GM18870 (cell line): Measurements from ENCODE around the gene PROM1.

Source experiments
- ATAC-seq: cut with Tn5 transposase; IDR thresholded peaks from one replicate; pipeline ENCODE4 v1.9.1; 2021; ENCODE audit warnings: moderate library complexity; ENCODE audit not compliant: unreplicated experiment

PROM1 gene, protein sequence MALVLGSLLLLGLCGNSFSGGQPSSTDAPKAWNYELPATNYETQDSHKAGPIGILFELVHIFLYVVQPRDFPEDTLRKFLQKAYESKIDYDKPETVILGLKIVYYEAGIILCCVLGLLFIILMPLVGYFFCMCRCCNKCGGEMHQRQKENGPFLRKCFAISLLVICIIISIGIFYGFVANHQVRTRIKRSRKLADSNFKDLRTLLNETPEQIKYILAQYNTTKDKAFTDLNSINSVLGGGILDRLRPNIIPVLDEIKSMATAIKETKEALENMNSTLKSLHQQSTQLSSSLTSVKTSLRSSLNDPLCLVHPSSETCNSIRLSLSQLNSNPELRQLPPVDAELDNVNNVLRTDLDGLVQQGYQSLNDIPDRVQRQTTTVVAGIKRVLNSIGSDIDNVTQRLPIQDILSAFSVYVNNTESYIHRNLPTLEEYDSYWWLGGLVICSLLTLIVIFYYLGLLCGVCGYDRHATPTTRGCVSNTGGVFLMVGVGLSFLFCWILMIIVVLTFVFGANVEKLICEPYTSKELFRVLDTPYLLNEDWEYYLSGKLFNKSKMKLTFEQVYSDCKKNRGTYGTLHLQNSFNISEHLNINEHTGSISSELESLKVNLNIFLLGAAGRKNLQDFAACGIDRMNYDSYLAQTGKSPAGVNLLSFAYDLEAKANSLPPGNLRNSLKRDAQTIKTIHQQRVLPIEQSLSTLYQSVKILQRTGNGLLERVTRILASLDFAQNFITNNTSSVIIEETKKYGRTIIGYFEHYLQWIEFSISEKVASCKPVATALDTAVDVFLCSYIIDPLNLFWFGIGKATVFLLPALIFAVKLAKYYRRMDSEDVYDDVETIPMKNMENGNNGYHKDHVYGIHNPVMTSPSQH

DNA sequence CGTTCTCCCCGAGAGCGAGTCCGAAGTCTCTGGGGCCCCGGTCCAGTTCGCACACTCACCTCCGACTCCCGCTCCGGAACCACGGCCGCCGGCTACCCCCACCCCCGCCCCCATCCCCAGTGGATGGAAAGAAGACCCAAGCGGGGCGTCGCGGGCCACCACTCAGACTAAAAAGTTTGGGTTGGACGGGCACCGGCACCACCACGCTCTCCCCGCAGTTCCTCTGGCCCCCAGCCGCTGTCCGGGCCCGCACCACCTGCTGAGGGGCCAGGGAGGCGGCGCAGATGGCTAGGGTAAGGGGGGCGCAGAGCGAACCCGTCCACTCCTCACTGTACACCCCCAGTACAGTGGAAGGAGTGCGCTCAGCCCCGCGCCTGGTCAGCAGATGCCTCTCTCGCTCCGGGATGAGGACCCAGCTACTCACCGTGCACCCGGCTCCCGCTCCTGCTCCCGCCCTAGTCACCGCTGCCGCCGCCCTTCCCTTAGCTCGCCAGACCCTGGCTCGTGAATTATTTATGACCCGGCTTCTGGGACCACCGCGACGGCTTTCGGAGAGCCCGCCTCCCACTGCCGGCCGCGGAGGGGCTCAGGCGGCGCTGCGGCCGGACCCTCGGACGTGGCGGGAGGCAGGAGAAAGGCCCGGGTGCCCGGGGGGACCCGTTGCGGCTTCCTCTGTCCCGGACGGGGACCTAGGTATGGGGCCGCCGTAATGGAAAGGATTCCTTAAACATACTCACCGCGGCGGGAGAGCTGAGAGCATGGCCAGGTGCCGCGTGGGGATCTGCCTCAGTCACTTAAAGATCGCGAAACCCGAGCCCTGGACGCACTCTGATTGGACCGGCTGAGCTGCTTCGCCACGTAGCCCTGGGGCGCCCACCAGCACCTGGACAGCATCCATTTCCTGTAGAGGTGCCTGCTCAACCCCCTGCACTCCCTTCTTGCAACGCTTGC is at the start of gene PROM1:
Gene PROM1 (minus strand): TSS at position 783 of the 951 bp plus-strand sequence. CDS start 8,117 bp downstream, outside the sequence.
- ATAC-seq: no peak

DNA sequence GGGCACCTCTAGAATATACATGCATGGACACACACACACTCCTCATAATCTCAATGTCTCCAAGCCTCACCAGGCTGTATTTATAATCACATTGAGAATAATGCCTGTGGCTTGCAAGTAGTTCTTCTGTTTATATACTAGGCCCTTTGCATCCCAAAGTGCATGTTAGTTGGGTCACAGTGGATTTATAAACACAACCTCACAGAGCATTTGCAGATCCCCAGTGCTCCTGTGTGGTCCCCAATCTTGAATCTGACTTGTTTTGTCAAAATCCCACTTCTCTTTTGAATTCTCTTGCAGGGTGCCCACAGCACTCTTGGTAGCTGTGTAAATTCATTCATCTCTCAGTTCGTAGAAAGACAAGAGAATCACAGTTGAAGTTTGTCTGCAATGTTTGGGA is 49.6 kb upstream of the PROM1 start:
- no peak for ATAC-seq

DNA sequence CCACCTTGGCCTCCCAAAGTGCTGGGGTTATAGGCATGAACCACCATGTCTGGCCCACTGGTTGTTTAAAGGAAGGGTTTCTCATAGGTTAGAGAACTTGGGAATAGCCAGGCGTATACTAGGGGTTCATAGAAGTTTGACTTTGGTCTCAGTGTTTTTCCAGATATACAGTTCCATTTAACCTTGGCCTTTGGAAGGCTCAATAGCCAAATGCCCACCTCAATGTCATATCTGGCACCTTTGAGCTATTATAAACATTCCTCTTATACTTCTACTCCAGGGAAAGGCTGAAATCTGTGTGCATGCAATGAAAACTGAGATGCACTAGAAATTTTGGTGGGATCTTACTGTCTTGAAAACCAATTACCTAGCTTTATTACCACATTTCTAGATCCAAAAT is 47.5 kb upstream of the PROM1 start:
- no peak for ATAC-seq

DNA sequence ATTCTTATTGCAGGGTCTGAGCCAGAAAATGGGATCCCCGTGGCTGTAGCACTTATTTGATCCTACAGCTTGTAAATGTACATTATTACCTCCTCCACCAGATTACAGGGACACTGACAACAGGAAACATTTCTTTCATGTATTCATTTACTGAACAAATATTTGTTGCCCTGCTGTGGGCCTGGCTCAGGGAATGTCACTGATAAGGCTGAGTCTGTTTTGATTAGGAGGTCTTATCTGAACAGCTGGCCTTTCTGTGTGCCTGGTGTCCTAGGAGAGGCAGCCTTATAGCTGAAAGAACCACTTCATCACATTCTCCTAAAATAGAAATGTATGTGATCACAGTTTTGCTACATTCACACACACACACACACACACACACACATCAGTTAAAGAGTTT is 45.5 kb upstream of the PROM1 start:
- ATAC-seq: no peak

DNA sequence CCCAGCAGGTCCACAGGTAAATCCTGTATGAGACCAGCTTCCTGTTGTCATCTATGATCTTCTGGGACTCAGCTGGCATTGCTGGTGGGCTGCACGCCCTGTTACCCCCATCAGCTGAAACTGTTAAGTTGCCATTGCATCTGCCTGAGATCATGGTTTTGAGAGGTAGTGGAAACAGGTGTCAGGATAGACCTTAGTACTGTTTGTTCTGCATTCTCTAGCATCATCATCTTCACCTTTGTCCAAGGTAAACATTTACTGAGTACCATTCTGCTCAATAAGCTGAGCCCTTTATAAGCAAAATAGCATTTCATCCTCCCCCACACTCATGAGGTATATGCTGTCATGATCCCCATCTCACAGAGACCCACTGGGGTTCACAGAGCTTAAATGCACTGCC is 42.9 kb upstream of the PROM1 start:
- no peak for ATAC-seq

DNA sequence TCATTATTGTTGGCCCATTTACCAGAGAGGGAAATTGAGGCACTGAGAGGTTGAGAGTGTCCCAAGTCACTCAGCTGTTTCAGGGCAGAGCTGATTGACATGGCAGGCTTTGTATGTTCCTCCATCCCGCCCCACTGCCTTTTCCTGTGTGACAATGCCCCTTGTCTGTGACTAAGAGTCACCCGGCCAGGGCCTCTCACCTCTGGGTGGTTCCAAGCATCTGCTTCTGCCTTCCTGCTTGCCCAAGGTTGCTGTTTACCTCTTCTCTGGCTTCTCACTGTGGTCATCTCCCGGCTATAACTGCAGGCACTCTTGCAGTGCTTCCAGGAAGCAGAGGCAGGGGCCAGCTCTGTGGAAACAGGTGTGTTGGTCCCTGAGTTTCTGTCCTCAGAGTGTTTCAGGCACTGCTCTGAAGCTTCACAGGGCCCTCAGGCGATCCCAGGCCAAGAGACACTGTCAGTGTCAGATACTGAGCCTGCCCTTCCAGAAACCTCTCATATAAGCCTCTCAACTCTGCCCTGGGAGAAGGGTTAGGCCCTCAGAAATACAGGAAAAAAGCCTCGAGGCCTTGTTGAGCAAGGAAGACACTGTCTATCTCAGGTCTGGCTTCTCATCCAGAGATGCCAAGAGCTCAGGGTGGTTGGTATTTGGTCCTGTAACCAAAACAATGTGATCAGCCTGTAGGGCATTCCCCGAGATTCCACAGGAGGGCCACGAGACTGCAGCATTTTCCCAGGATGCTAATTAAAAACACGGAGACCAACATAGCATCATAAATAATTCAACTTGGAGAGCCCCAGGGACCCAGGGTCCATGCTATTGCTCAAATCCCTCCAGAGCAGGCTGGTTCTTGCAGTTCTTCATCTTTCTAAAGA is 42.0 kb upstream of the PROM1 start:
- ATAC-seq: no peak

DNA sequence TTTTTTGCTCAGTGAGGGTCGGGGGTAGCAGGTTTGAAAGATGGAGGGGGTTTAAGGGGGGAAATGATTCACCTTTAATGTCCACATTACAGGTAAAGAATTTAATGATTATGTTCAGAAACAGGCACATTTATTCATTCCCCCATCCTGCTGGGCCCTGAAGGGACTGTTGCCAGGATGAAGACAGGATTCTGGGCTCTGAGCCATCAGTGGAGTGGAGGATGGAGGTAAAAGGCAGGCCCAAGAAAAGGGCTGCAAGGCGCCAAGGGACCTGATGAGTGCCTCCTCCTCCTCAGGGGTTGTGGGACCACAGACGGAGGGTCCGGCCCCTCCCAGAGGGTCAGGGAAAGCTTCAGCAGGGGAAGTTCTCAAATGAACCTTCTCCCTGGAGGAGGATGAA is 40.4 kb upstream of the PROM1 start:
- no peak for ATAC-seq

DNA sequence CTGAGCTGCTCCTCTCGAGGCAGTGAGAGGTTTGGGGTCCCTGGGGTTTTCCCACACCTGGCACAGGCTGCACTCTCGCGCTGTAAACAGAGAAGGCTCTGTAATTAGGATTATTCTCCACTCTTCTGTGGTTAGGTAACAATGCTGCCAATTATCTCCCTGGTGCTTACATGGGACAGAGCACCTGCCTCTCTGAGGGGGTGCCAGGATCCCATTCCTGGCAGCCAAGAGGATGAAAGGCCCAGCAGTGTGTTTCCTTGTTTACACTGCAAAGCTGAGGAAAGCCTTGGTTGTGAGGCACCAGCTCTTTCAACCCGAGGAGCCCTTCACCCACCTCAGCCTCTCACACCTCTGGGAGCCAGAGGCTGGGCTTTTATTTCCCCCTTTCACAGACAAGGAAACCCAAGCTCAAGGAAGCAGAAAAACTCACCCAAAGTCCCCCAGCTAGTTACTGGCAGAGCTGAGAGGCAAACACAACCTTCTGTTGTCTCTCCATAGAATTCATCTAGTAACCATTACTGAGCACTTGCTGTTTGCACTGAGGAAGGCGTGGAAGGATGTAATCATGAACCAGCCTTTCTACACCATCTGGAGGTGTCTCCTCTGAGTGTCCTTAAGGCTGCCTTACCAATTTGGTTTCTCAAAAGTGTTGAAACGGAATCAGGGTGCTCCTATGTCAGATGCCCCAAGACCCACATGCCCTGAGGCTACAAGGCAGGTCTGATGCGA is 39.7 kb upstream of the PROM1 start:
- ATAC-seq: no peak

DNA sequence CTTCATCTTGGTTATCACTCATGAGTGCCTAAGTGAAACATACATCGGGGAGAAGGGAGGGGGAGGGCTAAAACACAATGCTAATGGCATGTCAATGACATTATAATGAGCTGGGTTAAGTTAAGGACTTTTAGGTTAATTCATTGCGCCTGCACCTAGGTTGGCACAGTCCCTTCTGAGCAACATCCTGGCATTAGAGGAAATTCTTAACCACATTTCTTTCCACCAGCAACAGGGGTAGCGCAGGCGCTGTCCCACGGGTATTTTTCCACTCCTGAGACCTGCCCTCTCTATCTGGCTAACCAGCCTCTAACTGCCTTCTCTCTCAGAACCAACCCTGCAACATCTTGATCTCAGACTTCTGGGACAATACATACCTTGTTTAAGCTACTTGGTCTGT is 39.0 kb upstream of the PROM1 start:
- no peak for ATAC-seq

DNA sequence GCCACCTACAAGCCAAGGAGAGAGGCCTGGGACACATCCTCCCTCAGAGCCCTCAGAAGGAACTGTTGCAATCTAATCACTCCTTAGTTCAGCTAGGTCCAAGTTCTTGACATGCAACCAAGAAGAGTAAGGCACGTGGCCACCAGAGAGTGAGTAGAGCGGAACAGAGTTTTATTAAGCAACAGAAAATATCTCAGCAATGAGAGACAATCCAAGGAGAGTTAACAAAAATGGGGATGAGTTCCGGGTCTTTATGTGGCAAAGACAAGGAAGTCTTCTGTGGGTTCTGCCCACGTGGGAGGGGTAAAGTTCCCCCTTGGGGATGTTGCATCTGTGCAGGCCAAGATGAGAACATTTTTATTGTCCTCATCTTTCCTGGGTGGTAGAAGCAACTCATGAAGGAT is 38.5 kb upstream of the PROM1 start:
- ATAC-seq: no peak

DNA sequence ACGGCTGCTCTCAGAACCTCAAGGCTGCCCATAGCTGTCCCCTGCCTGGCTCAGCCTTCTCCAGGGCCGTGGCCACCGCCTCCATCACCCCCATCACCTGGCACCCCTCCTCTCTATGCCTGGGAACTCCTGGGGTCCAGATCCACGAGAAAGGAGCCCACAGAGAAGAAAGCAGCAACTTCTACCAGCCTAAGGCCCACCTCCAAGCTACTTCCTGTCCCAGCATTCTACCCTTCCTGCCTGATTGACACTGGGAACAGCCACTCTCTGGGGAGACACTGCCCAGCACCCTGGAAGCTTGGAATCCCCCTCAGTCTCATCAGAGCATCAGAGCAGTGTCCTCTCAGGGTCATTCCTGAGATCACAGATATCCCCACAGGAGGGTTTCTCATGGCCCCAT is 36.9 kb upstream of the PROM1 start:
- no peak for ATAC-seq

DNA sequence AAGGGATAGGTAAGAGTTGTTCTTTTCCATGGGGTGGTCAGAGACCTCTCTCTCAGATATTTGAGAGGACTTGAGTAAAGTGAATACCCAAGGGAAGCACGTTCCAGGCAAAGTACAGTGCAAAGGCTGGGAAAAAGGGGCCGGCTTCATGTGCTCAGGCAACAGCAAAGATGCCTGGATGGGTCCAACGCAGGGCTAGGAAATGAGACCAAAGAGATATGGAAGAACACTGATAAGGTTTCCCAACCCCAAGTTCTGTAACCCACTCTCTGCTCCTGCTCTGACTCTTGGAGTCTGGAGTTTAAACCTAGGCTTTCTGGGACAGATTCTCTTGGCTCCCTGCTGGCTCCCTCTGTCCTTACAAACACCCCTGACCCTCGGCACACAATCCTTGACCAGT is 36.2 kb upstream of the PROM1 start:
- no peak for ATAC-seq

DNA sequence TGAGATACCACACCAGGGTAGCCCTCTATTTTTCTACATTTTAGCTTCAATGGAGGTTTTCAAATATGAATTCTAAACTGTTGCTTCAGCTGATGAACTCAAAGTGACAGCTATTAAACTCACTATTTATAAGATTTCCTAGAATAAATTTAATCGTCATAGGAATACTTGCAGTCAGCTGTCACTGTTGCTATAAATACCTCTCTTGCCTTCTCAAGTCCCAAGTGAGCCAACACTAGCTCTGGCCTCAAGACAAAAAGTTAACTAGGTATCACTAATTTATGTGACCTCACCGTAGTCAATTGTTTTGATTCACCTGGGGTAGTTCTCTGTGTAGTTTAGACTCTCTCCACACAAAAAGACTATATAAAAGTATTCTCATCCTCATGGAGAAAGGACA is 34.3 kb upstream of the PROM1 start:
- ATAC-seq: no peak

DNA sequence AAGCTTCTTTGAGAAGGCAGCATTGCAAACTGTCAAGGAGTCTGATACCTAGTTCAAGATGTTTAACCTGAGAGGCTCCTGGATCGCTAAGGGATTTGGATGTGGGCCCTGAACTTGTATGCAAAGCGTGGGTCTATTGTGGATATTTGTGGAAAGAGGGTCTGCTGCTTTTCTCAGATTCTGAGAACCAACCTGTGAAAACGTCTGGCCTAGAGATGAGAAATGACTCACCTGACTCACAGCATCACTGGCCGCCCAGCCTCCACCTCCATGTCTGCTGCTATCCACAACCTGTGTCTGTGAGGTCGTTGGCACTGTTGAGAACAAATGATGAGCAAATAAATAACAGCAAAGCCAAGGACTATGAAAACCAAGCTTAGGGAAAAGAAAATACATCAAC is 33.3 kb upstream of the PROM1 start:
- no peak for ATAC-seq

DNA sequence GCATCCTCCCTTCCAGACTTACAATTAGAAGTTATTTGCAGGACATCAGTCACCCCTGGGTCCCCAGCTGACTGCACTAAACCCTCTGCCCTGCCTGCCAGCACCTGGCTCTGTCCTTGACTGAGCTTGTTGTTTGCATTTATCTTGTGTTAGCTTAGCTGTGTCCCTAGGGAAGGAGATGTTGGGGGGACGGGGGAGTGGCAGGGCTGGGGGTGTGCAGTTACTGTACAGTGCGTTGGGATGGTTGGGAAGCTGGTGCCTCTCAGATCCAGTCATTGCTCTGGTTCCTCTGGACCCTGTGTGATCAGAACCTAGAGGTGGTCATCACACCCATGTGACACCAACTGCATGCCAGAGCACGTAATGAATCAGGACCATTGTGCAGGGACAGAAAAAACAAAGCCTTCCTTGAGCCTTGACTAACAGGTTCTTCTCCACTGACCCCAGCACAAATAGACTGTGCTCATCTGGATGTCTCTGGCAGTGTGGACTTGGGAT is 32.7 kb upstream of the PROM1 start:
- ATAC-seq: no peak

DNA sequence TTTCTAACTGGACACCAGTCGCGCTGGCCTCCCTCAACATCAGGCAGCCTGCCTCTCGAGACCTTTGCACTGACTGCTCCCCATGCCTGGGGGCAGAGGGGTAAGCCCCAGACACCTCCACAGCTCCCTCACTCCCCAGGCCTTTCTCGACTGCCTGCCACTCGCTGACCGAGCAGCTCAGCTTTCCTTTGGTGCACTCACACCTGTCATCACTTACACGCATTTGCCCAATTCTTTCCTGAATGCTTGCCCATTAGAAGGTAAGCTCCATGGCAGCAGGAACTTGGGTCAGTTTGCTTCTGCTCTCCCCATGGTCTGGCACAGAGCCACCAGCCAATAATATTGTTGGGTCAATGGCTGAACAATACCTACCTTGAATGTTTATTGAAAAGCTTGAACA is 32.2 kb upstream of the PROM1 start:
- no peak for ATAC-seq

DNA sequence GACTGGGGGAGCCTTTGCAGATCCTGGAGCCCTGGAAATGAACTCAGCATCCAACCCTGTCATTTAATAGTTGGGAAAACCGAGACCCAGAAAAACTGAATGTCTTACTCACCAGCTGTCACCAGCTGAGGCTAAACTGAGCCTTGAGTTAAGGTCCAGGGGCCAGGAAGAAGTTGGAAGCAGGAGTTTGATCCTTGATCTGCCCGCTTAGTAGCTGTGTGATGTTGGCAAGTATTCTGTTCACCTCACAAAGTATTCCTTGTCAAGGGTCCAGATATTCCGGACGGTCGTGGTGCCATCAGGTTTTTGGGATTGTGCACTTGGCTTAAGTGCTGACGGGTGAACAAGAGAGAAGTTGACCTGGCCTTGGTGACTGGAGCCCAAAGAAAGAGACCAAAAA is 30.7 kb upstream of the PROM1 start:
- ATAC-seq: no peak

DNA sequence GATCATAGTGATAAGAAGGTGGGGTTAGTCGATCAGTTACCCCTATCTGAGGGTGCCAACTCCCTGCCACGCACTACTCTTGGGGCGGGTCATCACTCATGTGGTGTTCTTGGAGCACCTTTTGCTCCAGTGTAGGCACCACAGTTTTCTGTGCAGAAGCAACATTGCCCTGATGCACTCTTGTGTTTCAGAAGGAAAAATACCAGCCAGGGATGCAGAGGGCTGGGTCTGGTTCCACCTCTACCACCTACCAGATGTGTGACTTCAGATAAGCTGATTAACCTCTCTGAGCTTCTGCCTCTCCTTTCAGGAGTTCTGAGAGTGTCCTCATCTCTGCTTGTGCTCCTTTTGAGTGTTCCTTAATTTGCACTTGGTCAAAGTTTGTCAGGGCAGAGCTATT is 29.9 kb upstream of the PROM1 start:
- ATAC-seq: no peak

DNA sequence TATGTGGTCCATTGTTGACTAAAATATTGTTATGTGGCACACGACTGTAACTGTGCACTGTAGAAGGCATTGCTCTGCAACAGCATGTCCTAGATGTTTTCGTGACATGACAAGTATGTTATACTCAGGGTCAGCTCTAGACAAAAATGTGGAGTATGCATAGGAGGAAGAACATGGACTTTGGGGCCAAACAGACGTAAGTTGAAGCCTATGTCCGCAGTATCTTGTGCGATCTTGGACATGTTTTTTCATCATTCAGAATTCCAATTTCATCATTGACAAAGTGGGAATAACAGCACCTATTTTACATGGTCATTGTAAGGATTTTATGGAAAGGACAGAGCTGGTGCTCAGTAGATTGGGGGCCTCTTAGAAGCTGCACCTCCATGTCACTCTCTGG is 27.7 kb upstream of the PROM1 start:
- ATAC-seq: no peak
